ENCODE data around the gene HAGH. TPM values are rescaled to one million over a fixed set of nuclear protein-coding genes. Genes with fewer than 3 reads are reported as not detected.
"Not testable (repeated sequence)": the region's sequence is repeated elsewhere in the genome, so short reads cannot be mapped to it uniquely, and the experiment has no call there.

HAGH gene
- total and polyA plus RNA-seq, 9 of the 15 experiments (the other 6 are each of a cell fraction or from before 2014, with no cell fraction given) = 0.46 to 35.1 (median 16.8) TPM

GRCh38 chr16:1800701-1801100 is 25.9 kb downstream of the HAGH start (continued):
- TF ChIP-seq GTF3C2 (IDR thresholded peaks at IDR 0.05; ENCODE audit: borderline replicate concordance, extremely low read depth, insufficient read length) = no peak
- TF ChIP-seq SOX6 (IDR thresholded peaks at IDR 0.05) = no peak
- no peak for TF ChIP-seq CBX2 (IDR thresholded peaks at IDR 0.05; ENCODE audit: insufficient read depth, low read length, poor library complexity, severe bottlenecking)
- no peak for TF ChIP-seq ZNF140 (CRISPR knock-in tag; IDR thresholded peaks at IDR 0.05)
- no peak for TF ChIP-seq PHF8 (IDR thresholded peaks at IDR 0.05; ENCODE audit: borderline replicate concordance, low read length)

GRCh38 chr16:1799263-1799662 is 27.4 kb downstream of the HAGH start:
- POLR2A ChIA-PET = interaction anchor here (1.0 kb wide), 1 partner anchor 165 kb away, joined by 4 read pairs; the partner anchor contains the start of gene RPS2
- H3K4me2 ChIP-seq (ENCODE audit: insufficient read depth, low read length); BruUV-seq (replicated peaks); H3K4me3 ChIP-seq; in situ Hi-C loops (cut with MboI); H3K27ac ChIP-seq (ENCODE audit: extremely low read depth, low read depth, low read length); H3K79me2 ChIP-seq (ENCODE audit: control insufficient read depth, insufficient read depth, low read length); DNase-seq (ENCODE audit: extremely low read depth in 1 of 4, low spot score in 3 of 4); FAIRE-seq; H3K9me1 ChIP-seq (ENCODE audit: control insufficient read depth, insufficient read depth, low read length); intact Hi-C loops (cut with micrococcal nuclease); H3K9ac ChIP-seq (ENCODE audit: insufficient read depth in 1 of 2, low read depth in 2 of 2, low read length in 2 of 2); H4K20me1 ChIP-seq (replicated peaks; ENCODE audit: control insufficient read depth, insufficient read depth, low read length); CTCF ChIA-PET (ENCODE audit: low intra/inter-chr PET ratio); H3K9me3 ChIP-seq (replicated peaks; ENCODE audit: control insufficient read depth, insufficient read depth, low read depth, low read length); ATAC-seq; H3K36me3 ChIP-seq (ENCODE audit: control insufficient read depth, insufficient read depth, low read length); H3K27me3 ChIP-seq (ENCODE audit: control insufficient read depth in 2 of 2, insufficient read depth in 2 of 2, low read length in 2 of 2); H3K4me1 ChIP-seq (replicated peaks in 1 of 2; ENCODE audit: control insufficient read depth in 2 of 2, insufficient read depth in 2 of 2, low read length in 2 of 2); H2AFZ ChIP-seq (ENCODE audit: low read depth, low read length): not testable (repeated sequence)
- 46% methylated on average over 5 of the region's 5 CpGs for WGBS (ENCODE audit: insufficient coverage, low coverage, missing lambda C conversion rate)

All from K562 (cell line).